ENCODE measurements around the gene NMT1.

The NMT1 gene

DNA sequence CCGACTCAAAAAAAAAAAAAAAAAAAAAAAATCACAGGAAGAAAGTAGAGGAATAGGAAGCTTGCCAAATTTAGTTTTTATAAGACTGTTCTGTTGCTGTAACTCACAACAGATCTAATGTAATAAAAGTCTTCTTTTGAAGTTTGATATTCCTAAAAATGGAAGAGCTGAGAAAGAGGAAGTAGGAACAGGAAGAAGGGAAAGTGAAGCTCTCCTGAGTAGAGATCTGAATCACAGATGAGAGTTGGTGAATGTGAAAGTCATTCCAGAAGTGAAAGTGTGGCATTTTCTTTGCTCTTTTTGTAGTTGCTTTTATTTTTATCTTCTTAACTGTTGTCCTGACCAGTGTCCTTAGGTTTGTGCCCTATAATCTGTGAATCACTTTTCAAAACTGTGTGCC, 2.1 kb downstream of the NMT1 start:
- H3K9me2 ChIP-seq (replicated peaks; ENCODE audit: insufficient read depth, low read length), result no peaks in the 10 kb centered on the region
- peaks cover 90% of the 10 kb centered on the region for H3K79me2 ChIP-seq (ENCODE audit: low read length)
- no peak overlapping the region for H3K27ac ChIP-seq (ENCODE audit: low read length)
- H3K4me2 ChIP-seq (ENCODE audit: low read depth, low read length), result no peak overlapping the region
- H3K36me3 ChIP-seq (replicated peaks; ENCODE audit: insufficient read depth, low read length), result no peaks in the 10 kb centered on the region; the same call in 1 of the 2 replicates
- H2AFZ ChIP-seq (ENCODE audit: low read length), result no peak overlapping the region
- H3K4me1 ChIP-seq (ENCODE audit: low read length), result peaks cover 15% of the 10 kb centered on the region
- H3K9ac ChIP-seq (ENCODE audit: low read length), result no peak overlapping the region
- H3F3A ChIP-seq (ENCODE audit: insufficient read depth, low read length), result no peaks in the 10 kb centered on the region
- TF ChIP-seq, protein P1, sequence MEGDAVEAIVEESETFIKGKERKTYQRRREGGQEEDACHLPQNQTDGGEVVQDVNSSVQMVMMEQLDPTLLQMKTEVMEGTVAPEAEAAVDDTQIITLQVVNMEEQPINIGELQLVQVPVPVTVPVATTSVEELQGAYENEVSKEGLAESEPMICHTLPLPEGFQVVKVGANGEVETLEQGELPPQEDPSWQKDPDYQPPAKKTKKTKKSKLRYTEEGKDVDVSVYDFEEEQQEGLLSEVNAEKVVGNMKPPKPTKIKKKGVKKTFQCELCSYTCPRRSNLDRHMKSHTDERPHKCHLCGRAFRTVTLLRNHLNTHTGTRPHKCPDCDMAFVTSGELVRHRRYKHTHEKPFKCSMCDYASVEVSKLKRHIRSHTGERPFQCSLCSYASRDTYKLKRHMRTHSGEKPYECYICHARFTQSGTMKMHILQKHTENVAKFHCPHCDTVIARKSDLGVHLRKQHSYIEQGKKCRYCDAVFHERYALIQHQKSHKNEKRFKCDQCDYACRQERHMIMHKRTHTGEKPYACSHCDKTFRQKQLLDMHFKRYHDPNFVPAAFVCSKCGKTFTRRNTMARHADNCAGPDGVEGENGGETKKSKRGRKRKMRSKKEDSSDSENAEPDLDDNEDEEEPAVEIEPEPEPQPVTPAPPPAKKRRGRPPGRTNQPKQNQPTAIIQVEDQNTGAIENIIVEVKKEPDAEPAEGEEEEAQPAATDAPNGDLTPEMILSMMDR (IDR thresholded peaks at IDR 0.05; ENCODE audit: low read length), result no peak
- TF ChIP-seq EZH2 (optimal IDR thresholded peaks at IDR 0.05; ENCODE audit: low read depth, low read length) (no peak), EZH2phosphoT487 (IDR thresholded peaks at IDR 0.05; ENCODE audit: low read length) (no peak)
- no peaks in the 10 kb centered on the region for H3K9me3 ChIP-seq (replicated peaks; ENCODE audit: insufficient read depth, low read length)
- no peak overlapping the region for H3K4me3 ChIP-seq (ENCODE audit: low read length)
- H4K20me1 ChIP-seq (ENCODE audit: insufficient read depth, low read length), result peaks cover 10% of the 10 kb centered on the region; the same call in 1 of the 2 replicates
- no peaks in the 10 kb centered on the region for H3K27me3 ChIP-seq (replicated peaks; ENCODE audit: insufficient read depth, low read length)
- DNase-seq, result no peak

GRCh38 chr17:45067637-45068036, 6.5 kb downstream of the NMT1 start:
- Histone ChIP-seq H4K20me1 (ENCODE audit: insufficient read depth, low read length) (peaks cover 10% of the 10 kb centered on the region; the same call in 1 of the 2 replicates), H3K4me2 (ENCODE audit: low read depth, low read length) (no peak overlapping the region), H3K27me3 (replicated peaks; ENCODE audit: insufficient read depth, low read length) (no peaks in the 10 kb centered on the region), H3K27ac (ENCODE audit: low read length) (no peak overlapping the region), H3K79me2 (ENCODE audit: low read length) (peaks cover 96% of the 10 kb centered on the region), H3K4me3 (ENCODE audit: low read length) (no peak overlapping the region), H2AFZ (ENCODE audit: low read length) (no peak overlapping the region), H3K4me1 (ENCODE audit: low read length) (peaks cover 2% of the 10 kb centered on the region), H3F3A (ENCODE audit: insufficient read depth, low read length) (no peaks in the 10 kb centered on the region), H3K9ac (ENCODE audit: low read length) (no peak overlapping the region), H3K9me2 (replicated peaks; ENCODE audit: insufficient read depth, low read length) (no peaks in the 10 kb centered on the region), H3K9me3 (replicated peaks; ENCODE audit: insufficient read depth, low read length) (no peaks in the 10 kb centered on the region), H3K36me3 (replicated peaks; ENCODE audit: insufficient read depth, low read length) (peaks cover 10% of the 10 kb centered on the region; the same call in 1 of the 2 replicates)
- no peak for TF ChIP-seq EZH2 (optimal IDR thresholded peaks at IDR 0.05; ENCODE audit: low read depth, low read length)
- TF ChIP-seq EZH2phosphoT487 (IDR thresholded peaks at IDR 0.05; ENCODE audit: low read length), result no peak
- TF ChIP-seq, protein P1 (IDR thresholded peaks at IDR 0.05; ENCODE audit: low read length), result no peak
- no peak for DNase-seq

- H3K4me3 ChIP-seq (ENCODE audit: low read length), result no peak overlapping the region
- H3K4me1 ChIP-seq (ENCODE audit: low read length), result no peaks in the 10 kb centered on the region
- H3K4me2 ChIP-seq (ENCODE audit: low read depth, low read length), result no peak overlapping the region
- H3K36me3 ChIP-seq (replicated peaks; ENCODE audit: insufficient read depth, low read length), result peaks cover 10% of the 10 kb centered on the region; the same call in 1 of the 2 replicates
- H3F3A ChIP-seq (ENCODE audit: insufficient read depth, low read length), result no peaks in the 10 kb centered on the region
- no peaks in the 10 kb centered on the region for H3K9me3 ChIP-seq (replicated peaks; ENCODE audit: insufficient read depth, low read length)
- peaks cover 95% of the 10 kb centered on the region for H3K79me2 ChIP-seq (ENCODE audit: low read length)
- H2AFZ ChIP-seq (ENCODE audit: low read length), result no peak overlapping the region
- H3K27ac ChIP-seq (ENCODE audit: low read length), result no peak overlapping the region
- H4K20me1 ChIP-seq (ENCODE audit: insufficient read depth, low read length), result peaks cover 6% of the 10 kb centered on the region; the same call in 1 of the 2 replicates
- no peak for TF ChIP-seq EZH2 (optimal IDR thresholded peaks at IDR 0.05; ENCODE audit: low read depth, low read length)
- no peak for TF ChIP-seq EZH2phosphoT487 (IDR thresholded peaks at IDR 0.05; ENCODE audit: low read length)
- TF ChIP-seq, protein P1 (IDR thresholded peaks at IDR 0.05; ENCODE audit: low read length), result no peak
- no peak overlapping the region for H3K9ac ChIP-seq (ENCODE audit: low read length)
- H3K9me2 ChIP-seq (replicated peaks; ENCODE audit: insufficient read depth, low read length), result no peaks in the 10 kb centered on the region
- DNase-seq, result no peak
- H3K27me3 ChIP-seq (replicated peaks; ENCODE audit: insufficient read depth, low read length), result no peaks in the 10 kb centered on the region
Measured at GRCh38 chr17:45070001-45070400, 8.9 kb downstream of the NMT1 start.

Data from MM.1S (cell line).